ENCODE measurements around the gene ATP6V0A1.
"Not testable (repeated sequence)": the region's sequence is repeated elsewhere in the genome, so short reads cannot be mapped to it uniquely, and the experiment has no call there.

ATP6V0A1 gene

GRCh38 chr17:42458497-42459255, at the start of gene ATP6V0A1:
Gene ATP6V0A1 (plus strand): TSS chr17:42458878. CDS start chr17:42460895, 2,017 bp downstream.
- DNase-seq: peak; percentile 85

- no peak for DNase-seq
Observed at GRCh38 chr17:42409523-42410318, 49.0 kb upstream of the ATP6V0A1 start.

GRCh38 chr17:42410319-42410685, 48.4 kb upstream of the ATP6V0A1 start:
- no peak for DNase-seq

- no peak for DNase-seq
Observed at GRCh38 chr17:42411361-42411760, 47.3 kb upstream of the ATP6V0A1 start.

- DNase-seq: no peak
Observed at GRCh38 chr17:42411905-42412679, 46.6 kb upstream of the ATP6V0A1 start.

GRCh38 chr17:42413464-42414040, 45.1 kb upstream of the ATP6V0A1 start:
- DNase-seq: no peak

- peak; percentile 35 for DNase-seq
Observed at GRCh38 chr17:42414704-42415409, 43.8 kb upstream of the ATP6V0A1 start.

- not testable (repeated sequence) for DNase-seq
Observed at GRCh38 chr17:42417981-42418380, 40.7 kb upstream of the ATP6V0A1 start.

- no peak for DNase-seq
Observed at GRCh38 chr17:42421136-42421506, 37.6 kb upstream of the ATP6V0A1 start.

- DNase-seq: no peak
Observed at GRCh38 chr17:42421507-42422338, 37.0 kb upstream of the ATP6V0A1 start.

- peak; percentile 18 for DNase-seq
Observed at GRCh38 chr17:42422412-42422957, 36.2 kb upstream of the ATP6V0A1 start.

- DNase-seq: peak; percentile 11
Observed at GRCh38 chr17:42422958-42423712, 35.5 kb upstream of the ATP6V0A1 start, which contains the start of gene CAVIN1. Gene CAVIN1 (minus strand): TSS chr17:42423256. CDS start chr17:42423097, 159 bp downstream.

GRCh38 chr17:42423766-42424165, 34.9 kb upstream of the ATP6V0A1 start:
- no peak for DNase-seq

- DNase-seq: no peak
Observed at GRCh38 chr17:42424991-42425610, 33.6 kb upstream of the ATP6V0A1 start.

- DNase-seq: peak; percentile 65
Observed at GRCh38 chr17:42428141-42428944, 30.3 kb upstream of the ATP6V0A1 start.

- DNase-seq: no peak
Observed at GRCh38 chr17:42429726-42430447, 28.8 kb upstream of the ATP6V0A1 start.

- DNase-seq: no peak
Observed at GRCh38 chr17:42431758-42432161, 26.9 kb upstream of the ATP6V0A1 start.

- DNase-seq: no peak
Observed at GRCh38 chr17:42436391-42436790, 22.3 kb upstream of the ATP6V0A1 start.
